SKM-1 treated with dmso at 0.1 percent for 144 hours (cell line): ENCODE results near the gene FDX1.

Experiments used
- DNase-seq: peaks from one replicate; lab custom pipeline; 2025; ENCODE audit not compliant: unreplicated experiment; lab: John Stamatoyannopoulos, UW

The FDX1 gene

DNA sequence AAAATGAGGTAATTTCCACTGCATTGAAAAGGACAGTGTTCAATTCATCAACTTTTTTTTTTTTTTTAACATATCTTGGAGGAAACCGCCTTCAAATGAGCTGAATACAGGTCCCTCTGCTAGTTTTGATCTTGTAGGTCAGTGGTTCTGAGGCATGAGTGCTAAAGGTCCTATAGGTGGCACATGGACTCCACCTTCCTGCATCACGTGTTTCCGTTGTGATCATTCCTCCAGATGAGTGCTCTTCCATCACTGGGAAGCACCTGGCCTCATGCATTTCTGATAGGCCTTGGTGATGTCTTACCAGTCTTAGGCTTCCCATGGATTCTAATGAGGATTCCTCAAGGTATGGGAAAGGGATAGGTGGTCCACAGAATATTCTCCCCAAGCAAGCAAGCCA is 37.8 kb downstream of the FDX1 start:
- no peak for DNase-seq

DNA sequence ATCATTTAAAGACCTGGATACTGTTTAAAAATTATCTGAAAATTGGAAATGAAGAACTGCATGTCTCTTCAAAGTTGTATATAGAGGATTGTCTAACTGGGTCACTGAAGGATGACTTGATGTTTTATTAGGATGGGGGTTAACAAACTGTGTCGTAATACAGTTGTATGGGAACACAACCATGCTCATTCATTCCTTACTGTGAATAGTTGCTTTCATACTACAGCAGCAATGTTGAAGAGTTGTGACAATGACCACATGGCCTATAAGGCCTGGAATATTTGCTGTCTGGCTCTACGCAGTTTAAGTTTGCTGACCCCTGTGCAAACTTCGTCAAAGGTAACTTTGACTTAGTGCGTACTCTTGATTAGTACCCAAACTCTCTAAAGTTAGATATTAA is 38.4 kb downstream of the FDX1 start:
- no peak for DNase-seq

DNA sequence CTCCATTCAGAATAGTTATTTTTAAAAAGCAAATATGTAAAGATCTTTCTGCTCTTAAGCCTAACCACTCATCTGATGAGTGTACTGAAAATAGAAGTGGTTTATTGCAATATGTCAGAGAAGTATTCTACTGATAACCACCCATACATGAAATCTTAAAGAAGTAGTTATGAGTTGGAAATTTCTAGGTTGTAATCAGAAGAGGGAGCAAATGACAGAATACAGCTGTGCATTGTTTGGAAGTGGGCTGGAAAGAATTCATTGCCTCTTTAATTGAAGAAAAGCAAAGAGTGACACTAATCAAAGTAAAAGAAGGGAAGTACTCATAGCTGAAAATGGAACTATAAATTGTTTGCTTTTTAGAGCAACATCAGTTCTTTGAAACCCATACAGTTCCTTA is 39.4 kb downstream of the FDX1 start:
- no peak for DNase-seq

DNA sequence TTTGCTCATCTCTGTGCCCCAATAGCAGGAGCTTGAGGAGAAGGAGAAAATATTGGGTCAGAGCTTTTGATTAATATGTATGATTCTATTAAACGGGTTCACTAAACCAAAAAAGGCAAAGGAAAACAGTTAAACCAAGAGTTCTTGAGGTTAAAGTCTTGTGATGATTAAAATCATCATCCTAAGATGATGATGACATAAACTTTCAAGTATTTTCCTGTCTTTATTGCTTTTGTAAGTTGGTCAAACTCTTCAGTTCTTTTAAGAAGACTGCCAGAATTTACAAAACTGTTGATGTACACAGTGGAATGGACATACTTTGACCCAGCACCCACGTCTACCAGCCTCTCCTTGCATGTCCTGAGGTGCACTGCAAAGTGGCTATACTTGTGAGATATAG is 41.0 kb downstream of the FDX1 start:
- DNase-seq = no peak

DNA sequence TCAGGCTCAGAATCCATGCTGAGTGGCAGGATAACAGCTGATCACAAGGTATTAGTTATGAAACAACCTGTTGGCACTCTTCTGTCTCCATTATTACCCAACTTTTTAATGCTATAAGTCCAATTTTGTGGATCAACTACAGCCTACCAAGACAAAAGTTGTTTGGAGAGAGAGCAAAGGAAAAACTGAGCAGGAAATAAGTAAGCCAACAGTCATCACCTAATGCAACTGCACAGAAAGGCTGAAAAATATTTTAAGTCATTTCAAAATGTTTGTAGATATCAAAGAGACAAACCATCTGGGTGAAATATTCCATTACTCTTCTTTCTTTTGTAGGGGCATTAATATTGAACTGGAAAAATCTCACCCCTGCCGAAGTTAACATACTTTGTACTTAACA is 41.6 kb downstream of the FDX1 start:
- DNase-seq = no peak

DNA sequence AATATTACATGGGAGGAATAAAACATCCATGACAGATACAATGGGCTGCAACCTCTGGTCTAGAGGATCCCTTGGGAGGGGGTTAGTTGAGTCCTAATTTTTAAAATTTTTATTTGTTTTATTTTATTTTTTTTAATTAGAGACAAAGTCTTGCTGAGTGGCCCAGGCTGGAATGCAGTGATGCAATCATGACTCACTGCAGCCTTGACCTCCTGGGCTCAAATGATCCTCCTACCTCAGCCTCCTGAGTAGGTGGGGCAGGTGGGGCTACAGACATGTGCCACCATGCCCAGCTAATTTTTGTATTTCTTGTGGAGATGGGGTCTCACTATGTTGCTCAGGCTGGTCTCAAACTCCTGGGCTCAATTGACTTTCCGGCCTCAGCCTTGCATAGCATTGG is 43.1 kb downstream of the FDX1 start:
- no peak for DNase-seq

DNA sequence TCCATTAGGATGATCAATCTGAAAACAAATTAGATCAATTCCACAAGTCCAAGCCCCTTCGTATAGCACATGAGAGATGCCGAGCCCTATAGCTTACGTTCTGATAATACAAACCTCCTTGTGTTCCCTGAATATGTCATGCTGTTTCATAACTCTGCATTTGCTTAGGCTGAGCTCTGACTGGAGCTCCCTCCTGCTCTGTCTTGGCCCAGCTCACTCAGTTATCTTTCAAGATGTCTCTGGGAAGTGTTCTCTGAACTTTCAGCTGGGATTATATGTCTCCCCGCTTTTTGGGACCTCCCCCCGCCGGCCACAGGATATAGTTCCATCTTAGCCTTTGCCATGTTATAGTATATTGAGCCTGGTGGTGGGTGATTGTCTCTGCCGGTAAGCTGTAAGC is 44.0 kb downstream of the FDX1 start:
- DNase-seq = no peak

DNA sequence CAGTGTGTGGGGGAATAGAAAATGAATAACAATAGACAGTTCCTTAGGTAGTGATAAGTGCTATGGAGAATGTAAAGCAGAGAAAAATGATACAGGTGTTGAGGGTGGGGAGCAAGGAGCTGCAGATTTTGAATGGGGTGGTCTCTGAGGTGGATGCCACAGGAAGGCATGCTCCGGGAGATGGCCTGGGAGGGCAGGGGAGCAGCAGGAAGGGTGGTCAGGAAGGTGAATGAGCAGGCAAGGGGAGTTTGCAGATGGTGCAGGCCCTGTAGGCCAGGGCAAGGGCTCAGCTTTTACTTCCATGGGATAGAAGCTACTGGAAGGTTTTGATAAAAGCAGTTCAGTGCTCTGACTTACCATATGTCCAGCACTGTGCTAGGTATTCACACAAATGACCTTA is 44.8 kb downstream of the FDX1 start:
- DNase-seq = no peak

DNA sequence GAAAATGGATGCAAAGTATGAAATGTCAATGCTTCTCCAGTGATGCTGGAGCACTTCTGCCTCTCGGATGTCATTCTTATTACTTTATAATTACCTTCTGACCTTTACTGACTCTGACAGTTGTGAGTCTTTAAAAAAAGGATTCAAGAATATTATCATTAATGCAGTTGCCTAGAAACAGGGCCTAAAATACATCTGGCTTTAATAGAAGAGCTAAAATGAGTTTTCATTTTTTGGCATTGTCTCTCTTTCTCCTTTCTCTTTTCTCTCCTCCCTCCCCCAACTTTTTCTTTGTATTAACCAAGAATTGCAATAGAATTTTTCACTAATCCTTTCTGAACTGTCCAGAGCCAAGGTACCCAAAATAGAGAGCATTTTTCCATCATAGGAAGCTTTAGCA is 45.9 kb downstream of the FDX1 start:
- DNase-seq = no peak

DNA sequence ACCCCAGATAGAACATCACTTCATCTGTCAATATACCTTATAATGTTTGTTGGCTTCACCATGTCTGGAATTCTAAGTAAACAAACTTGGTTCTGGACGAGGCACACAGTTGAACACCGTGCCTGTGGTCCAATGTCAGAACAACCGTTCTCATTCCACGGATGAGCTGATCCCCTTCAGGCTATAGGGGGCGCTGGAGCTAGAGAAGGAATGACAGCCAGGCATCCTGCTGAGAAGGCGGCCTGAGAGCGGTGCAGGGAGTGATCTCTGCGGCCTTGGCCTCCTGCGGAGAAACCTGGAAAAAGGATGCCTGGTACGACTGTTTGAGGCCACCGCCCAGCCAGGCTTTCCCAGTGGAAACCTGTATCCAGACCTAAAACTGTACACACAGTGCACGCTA is 48.7 kb downstream of the FDX1 start:
- DNase-seq = no peak

DNA sequence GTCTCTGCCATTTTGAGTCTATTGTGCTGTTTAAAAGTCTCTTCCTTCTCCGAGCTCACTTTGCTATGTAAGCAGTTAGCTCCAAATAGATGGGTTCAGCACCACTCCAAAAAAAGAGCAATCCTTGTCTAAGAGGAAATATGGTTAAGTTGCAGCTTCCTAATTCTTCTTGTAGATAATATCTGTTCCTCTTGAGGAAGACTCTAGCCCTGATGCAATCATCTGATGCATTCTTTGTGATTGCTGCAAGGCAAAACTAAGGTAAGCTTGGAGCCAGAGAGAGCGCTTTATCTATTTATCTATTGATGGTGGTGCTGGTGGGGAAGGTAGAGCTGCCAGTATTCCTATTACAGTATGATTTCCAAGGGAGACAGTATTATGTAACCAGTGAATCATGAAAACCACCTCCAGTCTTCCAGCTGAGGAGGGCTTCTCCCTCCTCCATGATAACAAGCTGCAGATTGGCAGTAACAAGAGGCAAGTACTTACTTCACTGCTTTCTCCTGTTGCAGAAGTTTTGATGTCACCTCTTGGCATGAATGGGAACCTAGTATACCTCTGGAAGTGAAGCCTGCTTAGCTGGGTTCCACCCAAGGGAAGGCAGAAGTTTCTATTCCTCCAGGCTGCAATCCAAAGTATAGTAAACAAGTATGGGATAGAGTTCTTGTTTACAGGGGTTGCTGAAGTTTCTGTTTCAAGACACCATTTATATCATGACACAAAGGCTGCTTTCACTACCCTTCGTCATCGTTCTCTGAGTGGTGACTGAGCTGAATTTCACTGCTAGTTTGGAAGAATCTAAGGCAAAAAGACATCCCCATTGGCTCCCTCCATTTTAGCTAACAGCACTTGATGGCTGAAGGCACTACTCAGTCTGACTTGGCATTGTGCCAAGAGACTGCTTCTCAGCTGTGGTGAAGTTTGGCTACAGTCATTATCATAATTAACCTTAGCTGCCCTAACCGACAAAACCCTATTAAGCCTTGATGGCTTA is 49.7 kb downstream of the FDX1 start:
- DNase-seq = peak; percentile 91

DNA sequence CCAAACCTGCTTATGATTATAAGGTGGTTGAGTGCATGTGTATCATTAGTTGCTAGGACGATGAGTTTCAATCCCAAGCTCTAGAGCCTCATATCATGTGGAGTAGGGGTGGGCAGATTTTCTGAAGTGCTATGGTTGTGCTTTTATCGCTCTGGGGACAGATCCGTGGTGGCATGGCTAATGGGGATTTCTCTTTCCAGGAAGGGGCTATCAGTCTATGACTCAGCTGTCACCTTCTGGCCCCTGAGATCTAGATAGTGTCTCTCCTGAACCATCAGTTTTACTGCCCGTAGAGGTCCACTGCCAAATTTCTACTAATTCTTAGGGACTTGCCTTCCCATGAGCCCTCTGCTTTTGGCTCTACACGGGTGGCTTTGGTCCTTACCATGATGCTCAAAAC is 51.8 kb downstream of the FDX1 start:
- DNase-seq = no peak

DNA sequence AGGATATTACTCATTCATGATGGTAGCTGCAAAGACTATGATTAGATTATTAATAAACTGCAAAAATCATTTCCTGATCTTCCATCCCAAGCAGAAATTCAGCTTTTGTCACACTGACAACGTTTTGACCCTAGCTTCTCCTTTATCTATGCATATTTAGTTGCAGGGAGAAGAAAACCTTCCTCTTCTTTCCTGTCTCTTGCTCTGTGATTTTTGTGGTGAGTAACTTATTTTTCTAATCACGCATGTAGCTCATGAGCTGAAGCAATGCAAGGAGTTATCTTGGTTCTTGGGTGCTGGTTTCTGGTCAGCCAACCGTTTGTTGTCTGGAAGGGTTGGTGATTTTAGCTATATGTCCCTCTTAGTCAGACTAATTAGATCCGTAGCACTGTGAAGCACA is 56.4 kb downstream of the FDX1 start:
- DNase-seq = no peak

DNA sequence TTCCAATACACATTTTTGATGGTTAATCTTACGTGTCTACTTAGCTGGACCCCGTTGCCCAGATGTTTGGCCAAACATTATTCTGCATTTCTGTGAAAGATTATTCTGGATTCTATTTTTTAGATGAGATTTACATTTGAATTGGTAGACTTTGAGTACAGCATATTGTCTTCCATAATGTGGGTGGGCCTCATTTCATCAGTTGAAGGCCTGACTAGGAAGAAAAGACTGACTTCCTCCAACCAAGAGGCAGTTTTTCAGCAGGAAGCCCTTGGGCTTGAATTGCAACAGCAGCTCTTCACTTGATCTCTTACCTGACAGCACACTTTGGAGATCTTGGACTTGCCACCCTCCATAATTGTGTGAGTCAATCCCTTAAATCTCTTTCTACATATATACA is 58.7 kb downstream of the FDX1 start:
- DNase-seq = no peak

DNA sequence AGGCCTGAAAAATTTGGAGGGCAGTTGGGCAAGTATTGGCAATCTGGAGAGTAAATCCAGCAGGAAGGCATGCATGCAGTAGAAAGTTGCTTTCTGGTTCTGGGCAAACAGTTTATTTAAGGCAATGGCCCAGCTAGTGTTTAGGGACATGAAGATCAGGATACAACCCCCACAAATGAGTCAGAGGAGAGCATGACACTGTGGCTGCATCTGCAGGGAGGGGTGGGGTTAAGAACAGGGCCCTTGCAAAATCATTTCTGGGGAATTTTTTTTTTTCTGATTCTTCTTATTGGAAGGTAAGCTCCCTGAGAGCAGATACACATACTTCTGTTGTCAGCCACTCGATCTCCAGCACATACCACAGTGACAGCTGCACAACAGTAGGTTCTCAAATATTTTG is 61.1 kb downstream of the FDX1 start:
- DNase-seq = peak; percentile 23

DNA sequence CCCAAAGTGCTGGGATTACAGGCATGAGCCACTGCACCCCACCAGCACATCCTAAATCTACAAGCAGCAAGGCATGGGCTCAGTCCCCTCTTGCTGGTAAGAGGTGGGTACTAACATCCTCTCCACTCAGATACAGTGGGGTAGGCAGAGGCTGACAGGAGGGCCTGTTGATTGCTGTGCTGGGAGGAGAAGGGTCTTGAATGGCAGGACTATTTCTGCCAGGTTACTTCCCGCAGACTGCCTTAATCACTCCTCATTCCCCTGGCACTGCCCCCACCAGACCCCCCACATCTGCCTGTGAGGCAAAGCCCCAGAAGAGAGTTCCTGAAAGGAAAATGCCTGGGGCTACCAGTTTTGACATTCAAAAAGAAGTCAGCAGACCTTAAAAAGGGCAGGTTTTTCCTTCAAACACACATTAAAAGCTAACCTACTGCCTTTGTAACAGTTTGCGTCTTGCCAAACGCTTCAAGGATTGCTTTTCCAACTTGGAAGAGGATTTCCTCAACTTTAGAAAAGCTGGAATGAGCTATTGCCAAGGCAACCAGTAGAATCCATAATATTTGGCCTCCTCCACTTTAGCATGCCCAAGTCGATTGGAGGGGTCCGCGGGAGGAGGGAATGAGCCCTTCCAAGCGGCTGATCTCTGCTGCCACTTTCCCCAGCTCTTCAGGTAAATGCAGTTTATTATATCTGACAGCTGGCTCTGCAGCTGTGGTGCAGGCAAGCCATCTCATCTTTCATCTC is 62.0 kb downstream of the FDX1 start:
- DNase-seq = no peak

DNA sequence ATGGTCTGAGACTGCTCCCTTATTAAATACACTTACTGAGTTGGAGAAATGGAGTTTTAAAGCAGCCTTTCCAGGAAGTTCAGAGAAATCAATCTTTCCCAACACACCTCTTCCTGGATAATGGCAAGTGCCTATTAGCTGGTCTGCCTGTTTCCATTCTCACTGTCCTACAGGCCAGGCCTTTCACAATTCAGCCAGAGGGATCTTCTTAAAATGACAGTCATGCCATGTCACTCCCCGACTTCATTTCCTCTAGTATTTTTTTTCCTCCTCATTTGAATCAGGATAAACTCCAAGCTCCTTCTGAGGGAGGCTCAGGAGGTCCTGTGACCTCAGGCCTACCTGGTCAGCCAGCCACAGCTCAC is 62.6 kb downstream of the FDX1 start:
- DNase-seq = no peak

DNA sequence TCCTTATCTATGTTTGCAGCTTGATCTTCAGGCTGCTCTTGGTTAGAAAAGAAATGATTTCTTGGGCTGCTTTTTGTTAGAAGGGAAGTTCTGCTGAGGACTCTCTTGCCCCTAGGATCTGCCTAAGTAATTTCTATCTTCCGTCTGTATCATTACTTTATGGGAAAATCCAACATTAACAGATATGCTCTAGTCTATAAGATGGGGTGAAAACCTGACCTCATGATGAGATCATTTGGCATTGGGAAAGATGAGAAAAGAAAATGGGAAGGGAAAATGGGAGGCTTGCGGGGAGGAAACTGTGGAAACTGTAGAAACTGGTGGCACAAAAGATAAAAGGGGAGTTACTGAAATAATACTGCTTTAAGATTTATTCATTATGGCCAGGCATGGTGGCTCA is 63.6 kb downstream of the FDX1 start:
- no peak for DNase-seq

DNA sequence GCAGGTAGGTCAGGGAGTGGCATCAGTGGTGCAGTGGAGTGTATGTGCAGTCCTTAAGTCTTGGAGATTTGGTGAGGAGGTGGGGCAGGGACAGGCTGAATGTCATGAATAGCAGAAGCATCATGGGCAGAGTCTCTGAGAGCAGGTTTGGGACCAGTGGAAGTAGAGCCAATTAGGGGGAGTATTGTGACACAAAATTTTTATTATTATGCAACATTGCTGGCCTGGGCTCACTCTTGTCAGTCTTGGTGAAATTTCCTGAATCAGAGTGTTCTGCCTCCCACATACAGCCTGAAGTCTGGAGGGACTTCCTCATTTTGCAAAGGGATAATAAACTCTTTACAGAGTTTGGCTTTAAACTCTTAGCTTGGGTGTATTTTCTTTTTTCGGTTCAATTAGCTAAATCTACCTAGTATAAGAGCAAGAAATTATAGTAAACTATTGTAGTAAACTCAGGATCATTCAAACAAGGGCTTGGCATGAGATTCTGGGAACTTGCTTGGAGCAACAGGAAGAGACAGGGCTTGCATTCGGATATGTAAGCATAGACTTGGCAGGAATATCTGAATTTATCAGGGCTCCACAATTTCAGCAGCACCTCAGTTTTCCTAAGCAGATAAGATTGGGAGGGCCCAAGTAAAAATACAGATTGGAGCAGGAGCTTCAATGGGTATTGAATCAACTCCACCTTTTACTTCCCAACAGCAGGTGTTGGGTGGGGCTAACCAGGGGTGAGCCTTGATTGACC is 67.7 kb downstream of the FDX1 start:
- DNase-seq = peak; percentile 83

DNA sequence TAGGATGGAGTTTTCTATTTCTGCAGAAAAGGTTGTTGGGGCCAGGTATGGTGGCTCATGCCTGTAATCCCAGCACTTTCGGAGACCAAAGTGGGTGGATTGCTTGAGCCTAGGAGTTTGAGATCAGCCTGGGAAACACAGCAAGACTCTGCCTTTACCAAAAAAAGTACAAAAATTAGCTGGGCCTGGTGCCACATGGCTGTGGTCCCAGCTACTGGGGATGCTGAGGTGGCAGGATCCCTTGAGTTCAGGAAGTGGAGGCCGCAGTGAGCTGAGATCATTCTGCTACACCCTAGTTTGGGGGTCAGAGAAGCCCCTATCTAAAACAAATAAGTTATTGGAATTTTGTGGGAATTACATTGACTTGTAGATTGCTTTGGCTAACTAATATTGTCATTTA is 71.7 kb downstream of the FDX1 start:
- no peak for DNase-seq

DNA sequence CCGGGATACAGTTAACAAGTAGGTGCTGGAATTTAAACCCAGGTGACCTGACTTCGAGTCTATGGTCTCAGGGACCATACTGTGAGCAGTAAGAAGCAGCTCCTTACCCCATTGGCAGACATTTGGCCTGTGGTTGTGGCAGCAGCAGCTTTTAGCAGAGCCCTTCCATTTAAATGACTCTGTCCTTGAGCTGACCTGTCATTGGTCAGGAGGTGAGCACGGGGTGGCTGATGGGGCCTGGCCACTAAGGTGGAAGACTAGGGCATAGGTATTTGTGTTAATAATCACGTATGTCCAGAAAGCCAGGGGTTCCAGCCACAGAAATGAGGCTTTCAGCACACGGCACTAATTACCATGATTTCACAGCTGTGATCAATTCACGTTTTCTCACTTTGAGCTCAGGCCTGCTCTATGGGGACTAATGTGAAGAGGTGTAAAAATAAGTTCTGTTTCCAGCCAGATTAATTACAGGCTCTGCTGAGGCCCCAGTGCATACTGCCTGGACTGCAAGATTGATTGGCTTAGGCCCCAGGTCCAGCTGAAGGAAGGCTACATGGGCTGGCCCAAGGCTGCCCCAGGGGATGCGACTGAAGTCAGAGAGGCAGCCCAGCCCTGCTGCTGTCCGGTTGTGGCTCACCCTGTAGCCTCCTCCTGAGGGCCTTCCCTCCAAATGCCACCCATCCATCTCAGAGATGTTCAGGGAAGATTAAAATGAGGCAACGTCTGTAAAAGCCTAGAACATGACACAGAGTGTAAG is 76.0 kb downstream of the FDX1 start:
- DNase-seq = no peak
